GM10248 (cell line): ENCODE data around the gene TTC7B.

Source experiments
- CTCF ChIA-PET: fragments of 300-600 bp; sonication (Branson Sonifier 250); formaldehyde crosslinking; extraction: SDS; loops from one replicate; lab custom pipeline; 2021; ENCODE audit warnings: antibody characterized with exemption; lab: Yijun Ruan, JAX
- POLR2A ChIA-PET: fragments of 350-650 bp; sonication (Branson Sonifier 250); formaldehyde crosslinking; extraction: SDS; loops from one replicate; lab custom pipeline; 2020; ENCODE audit warnings: antibody characterized with exemption; lab: Yijun Ruan, JAX
- DNase-seq: peaks from one replicate; pipeline ENCODE4 v3.0.0; 2012; ENCODE audit errors: extremely low spot score
- TF ChIP-seq, protein P1 (sequence below): IDR thresholded peaks from 2 replicates; pipeline ENCODE4 v1.5.1; 2012; ENCODE audit warnings: mild to moderate bottlenecking, low read depth; ENCODE audit errors: extremely low read depth, missing control alignments, control extremely low read depth

Gene TTC7B

GRCh38 chr14:90625445-90625844 is 190.8 kb downstream of the TTC7B start:
- CTCF ChIA-PET, result no interaction called here
- POLR2A ChIA-PET, result no interaction called here
- TF ChIP-seq, protein P1, sequence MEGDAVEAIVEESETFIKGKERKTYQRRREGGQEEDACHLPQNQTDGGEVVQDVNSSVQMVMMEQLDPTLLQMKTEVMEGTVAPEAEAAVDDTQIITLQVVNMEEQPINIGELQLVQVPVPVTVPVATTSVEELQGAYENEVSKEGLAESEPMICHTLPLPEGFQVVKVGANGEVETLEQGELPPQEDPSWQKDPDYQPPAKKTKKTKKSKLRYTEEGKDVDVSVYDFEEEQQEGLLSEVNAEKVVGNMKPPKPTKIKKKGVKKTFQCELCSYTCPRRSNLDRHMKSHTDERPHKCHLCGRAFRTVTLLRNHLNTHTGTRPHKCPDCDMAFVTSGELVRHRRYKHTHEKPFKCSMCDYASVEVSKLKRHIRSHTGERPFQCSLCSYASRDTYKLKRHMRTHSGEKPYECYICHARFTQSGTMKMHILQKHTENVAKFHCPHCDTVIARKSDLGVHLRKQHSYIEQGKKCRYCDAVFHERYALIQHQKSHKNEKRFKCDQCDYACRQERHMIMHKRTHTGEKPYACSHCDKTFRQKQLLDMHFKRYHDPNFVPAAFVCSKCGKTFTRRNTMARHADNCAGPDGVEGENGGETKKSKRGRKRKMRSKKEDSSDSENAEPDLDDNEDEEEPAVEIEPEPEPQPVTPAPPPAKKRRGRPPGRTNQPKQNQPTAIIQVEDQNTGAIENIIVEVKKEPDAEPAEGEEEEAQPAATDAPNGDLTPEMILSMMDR, result no peak
- no peak for DNase-seq

DNA sequence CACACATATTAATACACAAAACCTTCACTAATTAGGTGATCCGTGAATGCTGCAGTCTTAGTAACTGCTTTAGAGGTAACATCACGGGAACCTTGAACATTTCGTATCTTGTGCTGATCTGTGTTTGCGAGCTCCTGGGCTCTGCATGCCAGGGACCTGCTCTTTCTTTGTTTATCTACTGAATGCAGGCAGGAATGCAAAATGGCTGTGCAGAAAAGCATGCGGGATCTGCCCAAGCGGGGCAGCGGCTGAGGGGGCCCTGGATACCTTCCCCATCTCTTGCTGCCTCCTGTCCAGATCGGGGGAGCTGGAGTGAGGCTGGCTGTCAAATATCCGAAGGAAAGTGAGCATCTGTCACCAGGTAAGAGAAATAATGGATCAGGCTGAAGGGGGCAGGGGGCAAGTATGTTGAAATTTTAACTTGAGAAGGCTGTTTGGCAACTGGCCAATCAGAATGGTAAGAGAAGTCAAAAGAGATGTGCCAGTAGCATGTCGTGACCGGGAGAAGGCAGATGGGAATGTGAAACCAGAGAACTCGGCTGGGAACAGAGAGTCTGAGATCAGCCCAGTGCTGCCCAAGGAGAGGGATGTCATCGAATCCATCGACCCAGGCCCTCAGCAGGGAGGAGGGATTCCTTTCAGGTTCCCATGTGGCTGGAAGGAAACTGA is 191.4 kb downstream of the TTC7B start:
- DNase-seq, result no peak
- ChIA-PET POLR2A (no interaction called here), CTCF (no interaction called here)

DNA sequence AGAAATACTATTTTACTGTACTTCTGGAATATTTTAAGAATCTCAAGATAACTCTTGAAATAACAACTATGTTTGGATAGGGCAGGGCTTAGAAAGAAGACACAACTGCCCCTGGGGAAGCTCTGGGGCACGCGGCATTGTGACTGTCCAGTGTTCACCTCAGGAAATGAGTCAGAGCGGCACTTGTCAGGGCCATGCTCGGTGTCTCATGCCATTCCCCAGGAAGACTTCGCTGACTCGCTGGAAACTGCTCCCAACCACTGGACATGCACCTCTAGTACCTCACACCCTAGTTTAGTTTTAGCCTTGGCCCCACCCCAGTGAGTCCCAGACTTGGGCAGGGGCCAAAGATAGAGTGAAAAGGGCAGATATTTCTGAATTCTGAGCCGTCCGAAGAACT is 192.0 kb downstream of the TTC7B start:
- no peak for DNase-seq
- POLR2A ChIA-PET, result no interaction called here
- CTCF ChIA-PET, result no interaction called here

More for the DNA sequence above, 191.4 kb downstream of the TTC7B start:
- TF ChIP-seq, protein P1, result no peak

GRCh38 chr14:90621201-90621600 is 195.0 kb downstream of the TTC7B start:
- ChIA-PET POLR2A (no interaction called here), CTCF (no interaction called here)
- TF ChIP-seq, protein P1, result no peak

More for the DNA sequence above, 192.0 kb downstream of the TTC7B start:
- TF ChIP-seq, protein P1, result no peak

GRCh38 chr14:90620568-90621077 is 195.6 kb downstream of the TTC7B start:
- no peak for DNase-seq
- ChIA-PET POLR2A (no interaction called here), CTCF (interaction anchor here (1.9 kb wide), 1 partner anchor 19 kb away, joined by 4 read pairs; no protein-coding TSS in a partner anchor)
- TF ChIP-seq, protein P1, result no peak

More at GRCh38 chr14:90621201-90621600, 195.0 kb downstream of the TTC7B start:
- DNase-seq, result no peak

- CTCF ChIA-PET, result interaction anchor here (1.9 kb wide), 1 partner anchor 20 kb away, joined by 4 read pairs; no protein-coding TSS in a partner anchor
- TF ChIP-seq, protein P1, result no peak
- DNase-seq, result no peak
- POLR2A ChIA-PET, result no interaction called here
Observed at GRCh38 chr14:90619911-90620310, 196.3 kb downstream of the TTC7B start.
